Retinal pigment epithelial cell (primary cell): ENCODE results near the gene EPHB1.
"Not testable (repeated sequence)": the region's sequence is repeated elsewhere in the genome, so short reads cannot be mapped to it uniquely, and the experiment has no call there.

Experiments
- DNase-seq: peaks from one replicate; pipeline ENCODE4 v3.0.0-alpha.2; 2010; ENCODE audit warnings: low read depth
- H3K4me3 ChIP-seq: 2 replicates; pipeline ENCODE4 v1.5.1; 2011; ENCODE audit warnings: mild to moderate bottlenecking, low read length, control low read depth, moderate library complexity
- CTCF ChIP-seq: conservative IDR thresholded peaks from 2 replicates; pipeline ENCODE4 v1.5.1; 2011; ENCODE audit warnings: low read depth, low read length, control low read depth, inconsistent platforms

The EPHB1 gene

GRCh38 chr3:134775831-134776230 is 19.2 kb upstream of the EPHB1 start:
- TF ChIP-seq CTCF, result no peak

GRCh38 chr3:134776518-134776917 is 18.5 kb upstream of the EPHB1 start:
- DNase-seq, result no peak
- no peak for TF ChIP-seq CTCF
- H3K4me3 ChIP-seq, result no peak overlapping the region

More at GRCh38 chr3:134775831-134776230, 19.2 kb upstream of the EPHB1 start:
- no peak overlapping the region for H3K4me3 ChIP-seq
- no peak for DNase-seq

GRCh38 chr3:134777341-134777740 is 17.7 kb upstream of the EPHB1 start:
- TF ChIP-seq CTCF, result no peak
- H3K4me3 ChIP-seq, result no peak overlapping the region
- no peak for DNase-seq

GRCh38 chr3:134788283-134788682 is 6.8 kb upstream of the EPHB1 start:
- not testable (repeated sequence) for DNase-seq, H3K4me3 ChIP-seq

GRCh38 chr3:134790065-134790464 is 5.0 kb upstream of the EPHB1 start:
- H3K4me3 ChIP-seq, result no peak overlapping the region
- TF ChIP-seq CTCF, result no peak
- DNase-seq, result no peak

- no peak for DNase-seq
- no peak overlapping the region for H3K4me3 ChIP-seq
- no peak for TF ChIP-seq CTCF
Measured at GRCh38 chr3:134791992-134792391, 3.1 kb upstream of the EPHB1 start.

- no peak for DNase-seq
- no peak for TF ChIP-seq CTCF
Measured at GRCh38 chr3:134792700-134793099, 2.4 kb upstream of the EPHB1 start.

GRCh38 chr3:134793562-134793961 is 1.5 kb upstream of the EPHB1 start:
- no peak overlapping the region for H3K4me3 ChIP-seq
- TF ChIP-seq CTCF, result no peak
- no peak for DNase-seq

More at GRCh38 chr3:134792700-134793099, 2.4 kb upstream of the EPHB1 start:
- H3K4me3 ChIP-seq, result no peak overlapping the region
